CD1c-positive myeloid dendritic cell (primary cell): Measurements from ENCODE around the gene WAS.
"Not testable (repeated sequence)": the region's sequence is repeated elsewhere in the genome, so short reads cannot be mapped to it uniquely, and the experiment has no call there.

Source experiments
- DNase-seq: peaks from one replicate; pipeline ENCODE4 v3.0.0-alpha.2; 2016; ENCODE audit errors: extremely low spot score

Gene WAS

GRCh38 chrX:48683411-48683982 is at the start of gene WAS:
Gene WAS, plus strand, starts transcription at chrX:48683799. Its CDS starts 55 bp downstream, at chrX:48683854.
- DNase-seq, result peak; percentile 82

GRCh38 chrX:48636301-48636700 is 47.3 kb upstream of the WAS start:
- DNase-seq, result no peak

GRCh38 chrX:48636776-48637175 is 46.8 kb upstream of the WAS start:
- DNase-seq, result no peak

- no peak for DNase-seq
Observed at GRCh38 chrX:48645669-48646068, 37.9 kb upstream of the WAS start.

- DNase-seq, result peak; percentile 53
Observed at GRCh38 chrX:48648336-48648751, 35.3 kb upstream of the WAS start.

- DNase-seq, result no peak
Observed at GRCh38 chrX:48649102-48649501, 34.5 kb upstream of the WAS start.

GRCh38 chrX:48652055-48652579 is 31.5 kb upstream of the WAS start:
- not testable (repeated sequence) for DNase-seq

- DNase-seq, result not testable (repeated sequence)
Observed at GRCh38 chrX:48654746-48655145, 28.9 kb upstream of the WAS start.

- not testable (repeated sequence) for DNase-seq
Observed at GRCh38 chrX:48659686-48660085, 23.9 kb upstream of the WAS start.

GRCh38 chrX:48663241-48663640 is 20.4 kb upstream of the WAS start:
- DNase-seq, result no peak

GRCh38 chrX:48664156-48664555 is 19.4 kb upstream of the WAS start:
- DNase-seq, result no peak

- DNase-seq, result no peak
Observed at GRCh38 chrX:48665991-48666390, 17.6 kb upstream of the WAS start.

- no peak for DNase-seq
Observed at GRCh38 chrX:48666649-48667048, 16.9 kb upstream of the WAS start.

- DNase-seq, result peak; percentile 46
Observed at GRCh38 chrX:48667509-48667908, 16.1 kb upstream of the WAS start.

GRCh38 chrX:48668187-48668586 is 15.4 kb upstream of the WAS start:
- DNase-seq, result not testable (repeated sequence)

- peak; percentile 93 for DNase-seq
Observed at GRCh38 chrX:48676106-48676892, 7.3 kb upstream of the WAS start.

GRCh38 chrX:48676893-48677270 is 6.7 kb upstream of the WAS start:
- no peak for DNase-seq

- DNase-seq, result no peak
Observed at GRCh38 chrX:48677516-48677915, 6.1 kb upstream of the WAS start.

- DNase-seq, result peak; percentile 91
Observed at GRCh38 chrX:48680467-48680866, 3.1 kb upstream of the WAS start.

- DNase-seq, result not testable (repeated sequence)
Observed at GRCh38 chrX:48680925-48681324, 2.7 kb upstream of the WAS start.

- DNase-seq, result no peak
Observed at GRCh38 chrX:48681539-48682183, 1.9 kb upstream of the WAS start.

- DNase-seq, result peak; percentile 84
Observed at GRCh38 chrX:48682795-48683194, 804 bp upstream of the WAS start.

- DNase-seq, result no peak
Observed at GRCh38 chrX:48684134-48684533, 535 bp downstream of the WAS start.
